ENCODE measurements around the gene SGCA.

The SGCA gene

GRCh38 chr17:50209472-50210239, 43.9 kb downstream of the SGCA start:
- DNase-seq (ENCODE audit: low read depth in 2 of 2): no peak

GRCh38 chr17:50210240-50211225, 44.7 kb downstream of the SGCA start:
- DNase-seq (ENCODE audit: low read depth in 2 of 2): no peak

- no peak for DNase-seq (ENCODE audit: low read depth in 2 of 2)
Measured at GRCh38 chr17:50211249-50212120, 45.7 kb downstream of the SGCA start.

- DNase-seq (ENCODE audit: low read depth in 2 of 2): no peak
Measured at GRCh38 chr17:50212121-50212843, 46.5 kb downstream of the SGCA start.

- DNase-seq (ENCODE audit: low read depth in 2 of 2): no peak
Measured at GRCh38 chr17:50213026-50214022, 47.5 kb downstream of the SGCA start.

- no peak for DNase-seq (ENCODE audit: low read depth in 2 of 2)
Measured at GRCh38 chr17:50214976-50215760, 49.4 kb downstream of the SGCA start.

GRCh38 chr17:50217591-50217990, 51.8 kb downstream of the SGCA start:
- DNase-seq (ENCODE audit: low read depth in 2 of 2): no peak

GRCh38 chr17:50218071-50218759, 52.4 kb downstream of the SGCA start:
- no peak for DNase-seq (ENCODE audit: low read depth in 2 of 2)

- no peak for DNase-seq (ENCODE audit: low read depth in 2 of 2)
Measured at GRCh38 chr17:50218771-50219315, 53.0 kb downstream of the SGCA start.

- DNase-seq (ENCODE audit: low read depth in 2 of 2): no peak
Measured at GRCh38 chr17:50219342-50219741, 53.5 kb downstream of the SGCA start.

- DNase-seq (ENCODE audit: low read depth in 2 of 2): no peak
Measured at GRCh38 chr17:50219939-50220465, 54.2 kb downstream of the SGCA start.

- DNase-seq (ENCODE audit: low read depth in 2 of 2): no peak
Measured at GRCh38 chr17:50220811-50221210, 55.0 kb downstream of the SGCA start.

- DNase-seq (ENCODE audit: low read depth in 2 of 2): no peak
Measured at GRCh38 chr17:50221266-50221863, 55.6 kb downstream of the SGCA start.

- no peak for DNase-seq (ENCODE audit: low read depth in 2 of 2)
Measured at GRCh38 chr17:50221864-50222545, 56.2 kb downstream of the SGCA start.

- no peak for DNase-seq (ENCODE audit: low read depth in 2 of 2)
Measured at GRCh38 chr17:50222922-50223321, 57.1 kb downstream of the SGCA start.

All from stimulated activated CD4-positive, alpha-beta T cell treated with anti-CD3 and anti-CD28 coated beads, Interleukin-1b, Interleukin-23, amount 100 ng/mL, for 1 hour (primary cell).